22Rv1 (cell line): ENCODE measurements around the gene DOCK10.

ENCODE experiments used
- ZFX ChIP-seq: fragments of 450-650 bp; IDR thresholded peaks from 2 replicates; pipeline ENCODE4 v1.6.1; 2017; ENCODE audit warnings: antibody characterized with exemption, borderline replicate concordance
- TF ChIP-seq, protein P1 (sequence below): fragments of 450-650 bp; IDR thresholded peaks from 2 replicates; pipeline ENCODE4 v1.5.1; 2017; ENCODE audit warnings: mild to moderate bottlenecking

DNA sequence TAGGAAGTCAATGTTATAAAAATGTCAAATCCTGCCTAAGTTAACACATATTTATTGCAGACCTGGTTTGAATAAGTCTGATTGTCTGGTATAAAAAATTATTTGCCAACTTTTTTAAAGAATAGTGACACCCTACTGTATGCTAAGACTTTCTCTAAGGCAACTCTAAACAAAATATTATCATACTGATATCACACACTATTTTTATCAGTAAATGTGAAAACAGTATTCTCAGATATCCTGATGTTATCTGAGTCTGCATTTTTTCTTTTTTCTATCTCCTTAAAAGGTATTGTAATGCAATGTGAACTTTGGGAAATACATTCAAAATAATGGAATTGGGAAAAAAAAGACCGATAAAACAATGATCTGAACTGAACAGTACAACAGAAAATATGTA is 127.1 kb downstream of the DOCK10 start:
- TF ChIP-seq, protein P1, sequence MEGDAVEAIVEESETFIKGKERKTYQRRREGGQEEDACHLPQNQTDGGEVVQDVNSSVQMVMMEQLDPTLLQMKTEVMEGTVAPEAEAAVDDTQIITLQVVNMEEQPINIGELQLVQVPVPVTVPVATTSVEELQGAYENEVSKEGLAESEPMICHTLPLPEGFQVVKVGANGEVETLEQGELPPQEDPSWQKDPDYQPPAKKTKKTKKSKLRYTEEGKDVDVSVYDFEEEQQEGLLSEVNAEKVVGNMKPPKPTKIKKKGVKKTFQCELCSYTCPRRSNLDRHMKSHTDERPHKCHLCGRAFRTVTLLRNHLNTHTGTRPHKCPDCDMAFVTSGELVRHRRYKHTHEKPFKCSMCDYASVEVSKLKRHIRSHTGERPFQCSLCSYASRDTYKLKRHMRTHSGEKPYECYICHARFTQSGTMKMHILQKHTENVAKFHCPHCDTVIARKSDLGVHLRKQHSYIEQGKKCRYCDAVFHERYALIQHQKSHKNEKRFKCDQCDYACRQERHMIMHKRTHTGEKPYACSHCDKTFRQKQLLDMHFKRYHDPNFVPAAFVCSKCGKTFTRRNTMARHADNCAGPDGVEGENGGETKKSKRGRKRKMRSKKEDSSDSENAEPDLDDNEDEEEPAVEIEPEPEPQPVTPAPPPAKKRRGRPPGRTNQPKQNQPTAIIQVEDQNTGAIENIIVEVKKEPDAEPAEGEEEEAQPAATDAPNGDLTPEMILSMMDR = no peak
- TF ChIP-seq ZFX = no peak
